ENCODE results near the gene PHEX. TPM values are rescaled to one million over a fixed set of nuclear protein-coding genes. Genes with fewer than 3 reads are reported as not detected.

The PHEX gene
- total RNA-seq, 2 experiments from 2014 or later: 1.1 to 7.7 TPM

DNA sequence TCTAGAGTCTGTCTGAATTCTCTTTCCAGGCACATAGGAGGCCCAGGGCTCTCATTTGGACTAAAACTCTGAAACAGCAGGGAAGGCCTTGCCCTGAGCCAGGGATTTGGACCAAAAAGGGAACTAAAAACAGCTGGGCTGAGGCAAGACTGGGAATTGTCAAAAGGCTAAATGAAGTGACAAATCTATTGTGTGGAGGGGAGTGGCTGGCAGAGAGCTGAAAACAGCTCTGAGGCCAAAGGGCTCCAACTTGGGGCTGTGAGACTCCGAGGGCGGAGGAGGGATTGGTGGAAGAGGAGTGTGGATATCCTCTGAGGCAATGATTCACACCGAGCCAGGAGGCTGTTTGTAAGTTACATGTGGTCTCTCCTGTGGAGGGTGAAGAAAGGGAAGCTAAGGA is 63.2 kb downstream of the PHEX start:
- Mint-ChIP-seq H3K27ac (no peak overlapping the region), H3K4me1 (no peaks in the 10 kb centered on the region), H3K9me3 (ENCODE audit: low read depth) (no peaks in the 10 kb centered on the region), H3K27me3 (no peaks in the 10 kb centered on the region), H3K4me3 (no peak overlapping the region), H3K36me3 (no peaks in the 10 kb centered on the region)
- CTCF ChIA-PET: no interaction called here
- DNase-seq: no peak
- no peak for ATAC-seq

DNA sequence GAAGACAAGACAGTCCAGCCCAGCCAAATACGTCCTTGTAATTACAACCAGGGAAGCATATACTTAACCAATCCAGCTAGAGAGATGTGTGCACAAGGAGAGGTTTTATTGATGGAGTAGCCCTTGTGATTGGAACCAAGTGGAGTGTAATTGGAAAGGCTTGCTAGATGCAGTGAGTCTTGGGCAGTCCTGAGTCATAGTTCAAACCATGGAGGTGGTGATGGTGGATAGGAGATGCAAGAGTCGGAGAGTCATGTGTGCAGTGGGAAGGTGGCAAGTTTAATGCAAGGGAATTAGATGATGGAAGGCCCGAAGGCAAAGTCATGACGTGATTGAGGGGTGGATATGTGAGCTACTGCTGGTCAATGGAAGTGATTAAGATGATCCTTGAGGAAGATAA is 63.7 kb downstream of the PHEX start:
- H3K4me1 Mint-ChIP-seq: no peaks in the 10 kb centered on the region
- H3K27me3 Mint-ChIP-seq: no peaks in the 10 kb centered on the region
- no peak for DNase-seq
- CTCF ChIA-PET: no interaction called here
- no peaks in the 10 kb centered on the region for H3K36me3 Mint-ChIP-seq
- no peak overlapping the region for H3K4me3 Mint-ChIP-seq
- ATAC-seq: no peak
- no peaks in the 10 kb centered on the region for H3K9me3 Mint-ChIP-seq (ENCODE audit: low read depth)
- no peak overlapping the region for H3K27ac Mint-ChIP-seq

DNA sequence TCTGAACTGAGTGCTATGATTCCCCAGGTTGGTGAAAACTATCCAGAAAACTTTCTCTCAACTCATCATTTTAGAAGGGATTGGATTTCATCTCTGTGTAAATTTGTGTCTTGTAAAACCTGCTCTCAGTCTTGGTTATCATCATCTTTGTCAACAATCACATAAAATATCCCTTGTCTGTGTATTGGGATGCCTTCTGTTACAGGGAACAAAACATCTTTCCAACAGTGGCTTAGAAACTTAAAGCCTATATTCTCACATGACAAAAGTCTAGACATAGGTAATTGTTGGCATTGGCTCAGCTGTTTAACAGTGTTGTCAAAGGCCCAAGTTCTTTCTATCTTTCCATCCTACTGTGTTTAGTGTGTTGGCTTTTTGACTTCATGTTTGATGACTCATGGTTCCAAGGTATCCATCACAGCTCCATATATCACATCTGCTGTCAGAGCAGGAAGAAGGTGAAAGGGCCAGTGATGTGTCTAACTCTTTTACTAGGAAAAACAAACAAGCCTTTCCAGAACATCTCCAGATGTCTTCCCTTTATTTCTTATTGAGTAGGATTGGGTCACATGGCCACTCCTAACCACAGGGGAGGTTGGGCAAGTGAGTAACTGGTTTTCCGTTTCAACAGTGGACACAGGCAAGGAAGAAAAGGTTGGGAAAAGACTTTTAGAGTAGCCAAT is 65.0 kb downstream of the PHEX start:
- Mint-ChIP-seq H3K4me3 (no peak overlapping the region), H3K4me1 (no peaks in the 10 kb centered on the region), H3K27me3 (no peaks in the 10 kb centered on the region), H3K9me3 (ENCODE audit: low read depth) (no peaks in the 10 kb centered on the region), H3K27ac (no peak overlapping the region), H3K36me3 (no peaks in the 10 kb centered on the region)
- ATAC-seq (no peak), DNase-seq (no peak)
- CTCF ChIA-PET: no interaction called here

DNA sequence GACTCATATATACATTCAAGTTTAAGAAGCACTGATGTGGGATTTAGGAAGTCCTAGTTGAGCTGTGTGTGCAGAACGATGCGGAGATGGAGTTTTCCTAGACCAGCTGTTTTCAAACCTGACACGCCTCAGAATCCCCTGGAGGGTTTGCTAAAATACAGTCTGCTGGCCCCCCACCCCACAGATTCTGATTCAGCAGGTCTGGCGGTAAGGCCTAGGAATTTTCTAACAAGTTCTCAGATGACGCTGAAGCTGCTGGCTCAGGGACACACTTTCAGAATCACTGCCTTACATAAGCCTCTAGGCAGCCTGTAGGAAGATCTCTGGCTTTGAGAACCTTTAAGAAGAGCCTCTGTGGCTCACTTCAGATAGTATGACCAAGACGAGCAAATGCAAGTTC is 73.1 kb downstream of the PHEX start:
- H3K9me3 Mint-ChIP-seq (ENCODE audit: low read depth): no peaks in the 10 kb centered on the region
- H3K27me3 Mint-ChIP-seq: no peaks in the 10 kb centered on the region
- ATAC-seq: no peak
- H3K36me3 Mint-ChIP-seq: no peaks in the 10 kb centered on the region
- no peaks in the 10 kb centered on the region for H3K4me1 Mint-ChIP-seq
- DNase-seq: no peak
- no peak overlapping the region for H3K27ac Mint-ChIP-seq
- no peak overlapping the region for H3K4me3 Mint-ChIP-seq
- CTCF ChIA-PET: no interaction called here

DNA sequence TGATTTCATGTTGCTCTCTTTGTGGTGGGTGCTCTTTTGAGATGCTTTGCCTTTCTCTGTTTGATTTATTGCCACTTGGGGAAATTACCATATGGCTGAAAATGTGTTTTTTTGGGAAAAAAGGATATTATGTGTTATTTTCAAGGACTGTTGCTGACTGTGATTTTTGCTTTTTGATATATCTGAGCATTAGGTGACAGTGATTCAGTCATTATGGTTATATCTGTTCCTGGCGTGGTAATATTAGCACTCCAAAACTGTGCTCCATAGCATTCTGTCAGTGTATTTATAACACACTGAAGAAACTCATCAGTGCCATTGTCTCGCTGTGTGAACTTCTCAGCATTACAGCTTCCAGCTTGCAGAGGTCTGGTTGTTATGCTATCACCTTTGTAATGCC is 73.8 kb downstream of the PHEX start:
- Mint-ChIP-seq H3K9me3 (ENCODE audit: low read depth) (no peaks in the 10 kb centered on the region), H3K4me1 (no peaks in the 10 kb centered on the region), H3K27me3 (no peaks in the 10 kb centered on the region), H3K36me3 (no peaks in the 10 kb centered on the region), H3K27ac (no peak overlapping the region), H3K4me3 (no peak overlapping the region)
- ATAC-seq (no peak), DNase-seq (no peak)
- CTCF ChIA-PET: no interaction called here

DNA sequence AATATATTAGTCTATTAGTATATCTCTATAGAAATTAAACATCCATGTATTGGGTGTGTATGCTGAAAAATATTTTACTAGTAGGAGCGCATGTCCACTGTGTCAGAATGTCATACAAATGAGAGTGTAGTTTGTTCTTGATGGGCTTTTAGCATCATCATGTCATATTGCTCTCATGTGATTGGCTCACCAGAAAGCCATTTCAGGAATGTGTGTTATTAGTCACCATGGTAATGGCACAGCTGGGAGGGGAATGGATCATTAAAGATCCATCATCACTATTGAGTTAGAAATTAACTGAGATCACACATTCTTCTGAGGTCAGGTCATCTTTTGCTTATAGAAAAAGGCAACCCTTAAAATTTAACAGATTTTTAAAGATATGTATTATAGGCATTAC is 77.3 kb downstream of the PHEX start:
- ATAC-seq (no peak), DNase-seq (no peak)
- Mint-ChIP-seq H3K27me3 (no peaks in the 10 kb centered on the region), H3K9me3 (ENCODE audit: low read depth) (no peaks in the 10 kb centered on the region), H3K4me1 (no peaks in the 10 kb centered on the region), H3K4me3 (no peak overlapping the region), H3K36me3 (no peaks in the 10 kb centered on the region), H3K27ac (no peak overlapping the region)
- CTCF ChIA-PET: interaction anchor here (1.2 kb wide), 1 partner anchor 27 kb away, joined by 3 read pairs; no protein-coding TSS in a partner anchor

DNA sequence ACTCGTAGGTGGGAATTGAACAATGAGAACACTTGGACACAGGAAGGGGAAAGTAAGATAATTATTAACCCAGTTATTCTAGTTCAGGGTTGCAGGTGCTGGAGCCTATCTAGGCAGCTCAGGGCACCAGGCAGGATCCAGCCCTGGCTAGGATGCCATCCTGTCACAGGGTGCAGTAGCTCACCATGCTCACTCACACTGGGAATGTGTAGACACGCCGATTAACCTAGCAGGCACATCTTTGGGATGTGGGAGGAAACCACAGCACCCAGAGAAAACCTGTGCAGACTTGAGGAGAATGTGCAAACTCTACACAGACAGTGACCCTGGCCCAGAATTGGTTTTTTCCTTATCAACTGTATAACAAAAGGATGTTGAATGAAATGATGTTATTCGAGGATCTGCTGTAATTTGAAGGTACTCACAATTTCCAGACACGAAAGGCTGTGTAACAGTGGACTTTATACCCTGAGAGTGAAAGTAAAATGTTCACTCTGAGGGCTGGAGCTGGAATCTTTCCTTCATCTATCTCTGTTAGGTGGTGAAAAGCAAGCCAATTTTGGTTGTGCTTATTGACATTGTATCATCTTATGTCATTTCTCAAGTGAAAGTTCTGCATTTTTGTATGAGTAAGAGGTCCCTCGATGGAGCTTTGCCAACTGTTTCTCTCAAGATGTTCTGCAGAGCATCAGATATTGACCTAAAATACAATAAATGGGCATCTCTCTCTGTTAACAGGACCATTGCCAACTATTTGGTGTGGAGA is 78.8 kb downstream of the PHEX start:
- no peak for DNase-seq
- Mint-ChIP-seq H3K9me3 (ENCODE audit: low read depth) (no peaks in the 10 kb centered on the region), H3K36me3 (no peaks in the 10 kb centered on the region), H3K27me3 (no peaks in the 10 kb centered on the region), H3K27ac (no peak overlapping the region), H3K4me3 (no peak overlapping the region), H3K4me1 (no peaks in the 10 kb centered on the region)
- ATAC-seq: no peak
- CTCF ChIA-PET: interaction anchor here (1.2 kb wide), 1 partner anchor 25 kb away, joined by 3 read pairs; no protein-coding TSS in a partner anchor

DNA sequence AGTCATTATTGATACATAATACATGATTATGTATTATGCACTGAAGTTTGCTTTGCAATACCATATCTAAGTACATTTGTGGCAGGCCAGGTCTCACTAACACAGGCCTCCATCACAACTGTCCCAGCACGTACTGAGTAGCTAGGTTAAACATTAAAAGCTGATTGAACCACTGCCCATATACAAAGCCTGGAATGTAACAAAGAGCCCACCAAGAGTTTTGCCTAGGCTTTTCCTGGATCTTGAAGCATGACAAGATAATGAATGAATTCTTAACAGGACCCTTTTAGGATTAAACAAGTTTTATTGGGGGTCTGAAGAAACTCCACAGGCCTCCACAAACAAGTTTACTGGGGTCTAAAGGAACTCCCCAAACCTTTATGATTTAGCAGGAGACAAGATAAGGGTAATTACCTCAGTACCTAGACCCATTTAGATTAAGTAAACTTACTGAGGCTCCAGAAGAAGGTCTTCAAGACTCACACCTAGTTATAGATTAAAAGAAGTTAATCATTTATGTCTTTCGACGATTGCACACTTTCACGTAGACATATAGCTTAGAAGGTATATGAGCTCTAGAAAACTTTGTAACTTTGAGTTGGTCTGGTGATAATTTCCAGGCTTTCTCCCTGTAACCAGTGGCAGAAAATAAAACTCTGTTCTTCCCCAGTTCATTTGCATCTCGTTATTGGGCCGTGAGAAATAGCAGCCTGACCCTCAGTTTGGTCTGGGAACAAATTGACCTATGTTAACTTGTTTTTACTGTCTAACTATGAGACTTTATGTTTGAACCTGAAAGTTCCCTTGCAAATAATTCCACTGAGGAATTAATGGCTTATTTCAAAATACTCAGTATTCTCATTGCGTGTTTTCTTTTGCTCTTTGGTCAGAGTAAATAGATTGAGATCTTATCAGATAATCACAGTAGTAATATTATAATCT is 84.8 kb downstream of the PHEX start:
- H3K4me1 Mint-ChIP-seq: no peaks in the 10 kb centered on the region
- CTCF ChIA-PET: no interaction called here
- no peak overlapping the region for H3K27ac Mint-ChIP-seq
- ATAC-seq (no peak), DNase-seq (no peak)
- no peak overlapping the region for H3K4me3 Mint-ChIP-seq
- no peaks in the 10 kb centered on the region for H3K9me3 Mint-ChIP-seq (ENCODE audit: low read depth)
- no peaks in the 10 kb centered on the region for H3K27me3 Mint-ChIP-seq
- H3K36me3 Mint-ChIP-seq: peaks cover 1% of the 10 kb centered on the region

DNA sequence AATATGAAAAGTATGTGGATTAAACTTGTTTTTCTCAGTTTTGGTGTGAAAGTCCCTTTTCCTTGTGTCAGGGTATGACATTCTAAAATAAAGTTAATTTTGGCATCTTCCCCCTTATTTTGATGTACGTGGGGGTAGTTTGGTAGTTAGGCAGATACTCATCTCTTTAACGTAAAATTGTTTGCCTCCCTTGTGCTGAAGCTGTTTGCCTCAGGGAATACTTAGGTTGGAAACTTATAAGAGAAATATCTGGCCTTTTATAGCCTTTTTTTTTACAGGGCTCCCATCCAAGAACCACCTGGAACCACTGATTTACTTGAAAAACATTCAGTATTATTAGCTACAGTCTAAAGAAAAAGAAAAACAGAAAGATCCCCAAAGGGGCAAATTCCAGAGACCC is 85.5 kb downstream of the PHEX start:
- CTCF ChIA-PET: no interaction called here
- H3K4me3 Mint-ChIP-seq: no peak overlapping the region
- H3K27me3 Mint-ChIP-seq: no peaks in the 10 kb centered on the region
- DNase-seq: no peak
- H3K4me1 Mint-ChIP-seq: no peaks in the 10 kb centered on the region
- no peaks in the 10 kb centered on the region for H3K9me3 Mint-ChIP-seq (ENCODE audit: low read depth)
- peaks cover 1% of the 10 kb centered on the region for H3K36me3 Mint-ChIP-seq
- no peak for ATAC-seq
- H3K27ac Mint-ChIP-seq: no peak overlapping the region

DNA sequence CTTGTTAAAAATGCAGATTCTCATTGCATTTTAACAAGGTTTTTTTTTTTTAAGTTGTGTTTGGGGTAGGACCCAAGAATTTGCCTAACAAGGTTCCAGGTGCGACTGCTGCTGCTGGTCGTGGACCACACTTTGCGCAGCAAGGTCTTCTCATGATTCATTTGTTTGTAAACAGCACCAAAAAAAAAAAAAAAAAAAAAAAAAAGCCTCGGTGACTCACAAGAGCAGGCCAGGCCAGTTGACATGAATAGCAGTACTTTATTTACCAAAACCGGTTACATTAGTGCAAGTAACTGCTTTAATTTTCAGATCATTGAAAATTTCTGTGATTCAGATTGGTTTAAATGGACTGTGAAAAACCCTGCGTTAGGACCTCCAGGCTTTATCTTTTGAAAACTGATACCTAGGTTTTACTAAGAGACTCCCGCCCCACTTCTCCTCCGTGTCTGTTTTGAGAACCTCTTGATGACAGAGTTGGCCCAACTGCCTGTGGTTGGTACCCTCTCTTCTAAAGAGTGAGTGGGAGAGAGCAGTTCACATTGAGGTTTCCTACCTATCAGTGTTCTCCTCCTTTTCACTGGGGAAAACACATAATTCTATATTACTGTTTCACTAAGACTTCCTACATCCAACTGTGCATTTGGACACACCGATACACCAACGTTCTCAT is 86.2 kb downstream of the PHEX start:
- DNase-seq: no peak
- no peaks in the 10 kb centered on the region for H3K27me3 Mint-ChIP-seq
- CTCF ChIA-PET: no interaction called here
- H3K9me3 Mint-ChIP-seq (ENCODE audit: low read depth): no peaks in the 10 kb centered on the region
- no peak overlapping the region for H3K27ac Mint-ChIP-seq
- peaks cover 1% of the 10 kb centered on the region for H3K36me3 Mint-ChIP-seq
- no peak overlapping the region for H3K4me3 Mint-ChIP-seq
- no peaks in the 10 kb centered on the region for H3K4me1 Mint-ChIP-seq
- ATAC-seq: no peak

DNA sequence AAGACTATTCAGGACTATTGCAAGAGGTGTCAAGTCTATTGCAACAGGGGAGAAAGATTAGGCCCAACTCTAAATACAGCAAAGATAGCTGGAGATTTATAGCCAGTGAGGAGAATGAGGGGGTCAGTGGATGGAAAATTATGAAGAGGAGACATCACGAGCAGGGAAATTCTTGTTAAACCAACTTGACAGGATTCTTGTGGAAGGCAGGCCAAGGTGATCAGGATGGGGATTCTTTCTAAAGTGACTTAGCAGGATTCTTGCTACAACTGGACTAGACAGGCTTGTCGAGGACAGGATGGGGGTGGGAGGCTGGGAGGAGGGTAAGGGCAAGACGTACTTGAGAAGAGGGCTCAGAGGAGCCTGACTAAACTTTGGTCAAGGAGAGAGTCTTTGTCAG is 89.0 kb downstream of the PHEX start:
- Mint-ChIP-seq H3K4me3 (no peak overlapping the region), H3K27ac (no peak overlapping the region), H3K36me3 (peaks cover 1% of the 10 kb centered on the region), H3K4me1 (no peaks in the 10 kb centered on the region), H3K9me3 (ENCODE audit: low read depth) (no peaks in the 10 kb centered on the region), H3K27me3 (no peaks in the 10 kb centered on the region)
- CTCF ChIA-PET: no interaction called here
- DNase-seq: no peak
- ATAC-seq: no peak

DNA sequence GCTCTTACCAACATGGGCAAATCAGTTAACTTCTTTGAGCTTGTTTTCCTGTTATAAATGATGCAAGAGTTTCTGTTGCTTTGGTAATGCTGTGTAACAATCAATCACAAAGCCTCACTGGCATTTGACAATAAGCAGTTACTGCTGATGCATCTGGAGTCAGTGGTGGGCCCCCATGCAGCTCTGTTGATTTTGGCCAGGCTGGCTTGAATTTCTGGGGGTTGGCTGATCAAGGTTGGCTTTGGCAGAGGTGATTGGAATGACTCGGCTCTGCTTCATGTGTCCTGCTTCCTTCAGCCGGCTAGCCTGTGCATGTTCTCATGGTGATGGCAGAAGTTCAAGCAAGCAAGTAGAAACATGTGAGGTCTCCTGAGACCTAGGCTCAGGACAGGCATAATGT is 90.4 kb downstream of the PHEX start:
- DNase-seq (no peak), ATAC-seq (no peak)
- H3K4me1 Mint-ChIP-seq: no peaks in the 10 kb centered on the region
- peaks cover 1% of the 10 kb centered on the region for H3K36me3 Mint-ChIP-seq
- H3K4me3 Mint-ChIP-seq: no peak overlapping the region
- no peaks in the 10 kb centered on the region for H3K9me3 Mint-ChIP-seq (ENCODE audit: low read depth)
- no peaks in the 10 kb centered on the region for H3K27me3 Mint-ChIP-seq
- H3K27ac Mint-ChIP-seq: no peak overlapping the region
- CTCF ChIA-PET: no interaction called here

DNA sequence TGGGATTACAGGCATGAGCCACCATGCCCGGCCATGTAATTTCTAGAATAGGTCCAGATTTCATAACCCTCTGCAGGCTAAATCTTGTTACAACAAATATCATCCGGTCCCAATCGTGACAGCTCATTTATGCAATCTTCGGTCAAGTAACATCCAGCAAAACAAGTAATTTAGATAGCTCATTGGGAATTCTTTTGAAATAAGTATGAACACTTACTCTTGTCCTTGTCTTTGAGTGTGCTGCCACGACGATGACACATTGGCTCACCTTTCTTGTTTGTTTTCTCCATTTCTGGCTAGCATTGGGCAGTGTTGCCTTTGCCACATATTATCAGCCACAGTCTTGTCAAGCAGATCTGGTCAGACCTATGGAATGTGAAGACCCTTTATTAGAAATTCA is 92.0 kb downstream of the PHEX start:
- CTCF ChIA-PET: interaction anchor here (0.7 kb wide), 1 partner anchor 263 kb away, joined by 3 read pairs; no protein-coding TSS in a partner anchor
- DNase-seq: no peak
- H3K4me3 Mint-ChIP-seq: no peak overlapping the region
- no peaks in the 10 kb centered on the region for H3K27me3 Mint-ChIP-seq
- ATAC-seq: no peak
- no peak overlapping the region for H3K27ac Mint-ChIP-seq
- no peaks in the 10 kb centered on the region for H3K4me1 Mint-ChIP-seq
- no peaks in the 10 kb centered on the region for H3K9me3 Mint-ChIP-seq (ENCODE audit: low read depth)
- no peaks in the 10 kb centered on the region for H3K36me3 Mint-ChIP-seq
